GM23338 (cell line): ENCODE results near the gene WFDC6. TPM values are rescaled to one million over a fixed set of nuclear protein-coding genes. Genes with fewer than 3 reads are reported as not detected.

Source experiments
- ATAC-seq: fragments of 200-7000 bp; cut with Tn5 transposase; 3 replicates; pipeline ENCODE4 v1.9.1; 2020
- DNase-seq: peaks from one replicate; pipeline ENCODE4 v3.0.0-alpha.2; 2015; ENCODE audit warnings: low spot score
- H2AFZ ChIP-seq: fragments of 200-600 bp; sonication (generic); 2 replicates; pipeline ENCODE4 v1.8.0; 2016; ENCODE audit warnings: antibody characterized with exemption, mild to moderate bottlenecking, moderate library complexity
- H3F3A ChIP-seq: fragments of 200-600 bp; sonication (generic); replicated peaks from 2 replicates; pipeline ENCODE4 v1.8.0; 2017; ENCODE audit warnings: antibody characterized with exemption, mixed run types, low read depth
- H3K27ac ChIP-seq: fragments of 200-600 bp; sonication (generic); 2 replicates; pipeline ENCODE4 v1.6.1; 2016; ENCODE audit warnings: low read depth
- H3K27me3 ChIP-seq: fragments of 200-600 bp; sonication (generic); 2 replicates; pipeline ENCODE4 v1.8.0; 2016; ENCODE audit warnings: mild to moderate bottlenecking, mixed run types, moderate library complexity; ENCODE audit not compliant: insufficient read depth
- H3K36me3 ChIP-seq: fragments of 200-600 bp; sonication (generic); 2 replicates; pipeline ENCODE4 v1.8.0; 2016; ENCODE audit warnings: mild to moderate bottlenecking; ENCODE audit not compliant: insufficient read depth
- H3K4me1 ChIP-seq: fragments of 200-600 bp; sonication (generic); 2 replicates; pipeline ENCODE4 v1.8.0; 2016; ENCODE audit warnings: mild to moderate bottlenecking, moderate library complexity; ENCODE audit not compliant: insufficient read depth
- H3K4me2 ChIP-seq: fragments of 200-600 bp; sonication (generic); 2 replicates; pipeline ENCODE4 v1.7.1; 2017; ENCODE audit warnings: mixed run types
- H3K4me3 ChIP-seq: fragments of 200-600 bp; sonication (generic); 2 replicates; pipeline ENCODE4 v1.6.1; 2016; ENCODE audit warnings: mixed run types
- H3K79me2 ChIP-seq: fragments of 200-600 bp; sonication (generic); replicated peaks from 2 replicates; pipeline ENCODE4 v1.8.0; 2017; ENCODE audit warnings: mild to moderate bottlenecking; ENCODE audit not compliant: insufficient read depth
- H3K9me2 ChIP-seq: fragments of 200-600 bp; sonication (generic); 2 replicates; pipeline ENCODE4 v1.8.0; 2017; ENCODE audit not compliant: insufficient read depth
- H4K20me1 ChIP-seq: fragments of 200-600 bp; sonication (generic); replicated peaks from 2 replicates; pipeline ENCODE4 v1.8.0; 2017; ENCODE audit warnings: mild to moderate bottlenecking; ENCODE audit not compliant: insufficient read depth
- H3K27ac Mint-ChIP-seq: 2 replicates; pipeline ENCODE4 v1.8.0; 2020; ENCODE audit warnings: inconsistent platforms, mild to moderate bottlenecking, moderate library complexity, mixed read lengths
- H3K27me3 Mint-ChIP-seq: 3 replicates; pipeline ENCODE4 v1.8.0; 2022; ENCODE audit warnings: low read depth, mild to moderate bottlenecking, moderate library complexity, mixed read lengths, inconsistent platforms; ENCODE audit not compliant: insufficient read depth, poor library complexity
- H3K36me3 Mint-ChIP-seq: 3 replicates; pipeline ENCODE4 v1.8.0; 2021; ENCODE audit warnings: low read depth, mild to moderate bottlenecking, inconsistent platforms, moderate library complexity, mixed read lengths
- H3K4me1 Mint-ChIP-seq: 3 replicates; pipeline ENCODE4 v1.8.0; 2020; ENCODE audit warnings: mild to moderate bottlenecking, inconsistent platforms, mixed read lengths
- H3K4me3 Mint-ChIP-seq: 3 replicates; pipeline ENCODE4 v1.8.0; 2021; ENCODE audit warnings: moderate library complexity, mild to moderate bottlenecking, inconsistent platforms, mixed read lengths
- H3K9me3 Mint-ChIP-seq: 3 replicates; pipeline ENCODE4 v1.8.0; 2020; ENCODE audit warnings: moderate library complexity, mild to moderate bottlenecking, inconsistent platforms, mixed read lengths
- CREB1 ChIP-seq: fragments of 250-450 bp; sonication (Bioruptor Pico); IDR thresholded peaks from 2 replicates; pipeline ENCODE4 v1.5.0; 2020; ENCODE audit warnings: low read depth, mild to moderate bottlenecking, moderate library complexity
- EZH2 ChIP-seq: fragments of 200-600 bp; sonication (generic); IDR thresholded peaks from one replicate; pipeline ENCODE4 v1.8.0; 2017; ENCODE audit warnings: antibody characterized with exemption, mild to moderate bottlenecking, low read depth; ENCODE audit not compliant: unreplicated experiment
- NANOG ChIP-seq: IDR thresholded peaks from 2 replicates; pipeline ENCODE4 v1.6.1; 2016; ENCODE audit warnings: antibody characterized with exemption, borderline replicate concordance
- STAT1 ChIP-seq: IDR thresholded peaks from one replicate; pipeline ENCODE4 v1.6.1; 2016; ENCODE audit warnings: antibody characterized with exemption; ENCODE audit not compliant: unreplicated experiment
- ZNF114 ChIP-seq: fragments of 250-450 bp; sonication (Bioruptor Pico); IDR thresholded peaks from 2 replicates; pipeline ENCODE4 v1.5.0; 2020; ENCODE audit warnings: mild to moderate bottlenecking, moderate library complexity
- polyA plus RNA-seq: library from polyadenylated mRNA; unstranded; fragments of >200 nt; fragmentation: Nextera tagmentation; extraction: Ambion mirVana; gene quantifications from 2 replicates; pipeline ENCODE4 v1.2.1, GENCODE V29; 2016
- total RNA-seq: library from RNA; depleted of rRNA; stranded (reverse); fragments of >200 nt; shearing (Covaris generic); gene quantifications from 2 replicates; pipeline ENCODE4 v1.2.3, GENCODE V29; 2014
- TF ChIP-seq, protein P1 (sequence below): fragments of 250-450 bp; sonication (Bioruptor Pico); IDR thresholded peaks from 2 replicates; pipeline ENCODE4 v1.5.0; 2020; ENCODE audit warnings: mild to moderate bottlenecking, moderate library complexity
- TF ChIP-seq, protein P2 (sequence below): IDR thresholded peaks from 2 replicates; pipeline ENCODE4 v1.6.1; 2016; ENCODE audit warnings: antibody characterized with exemption
- TF ChIP-seq, protein P3 (sequence below): IDR thresholded peaks from one replicate; pipeline ENCODE4 v1.6.1; 2018; ENCODE audit warnings: antibody characterized with exemption; ENCODE audit not compliant: unreplicated experiment
- TF ChIP-seq, protein P4 (sequence below), 2 experiments: fragments of 200-600 bp in 1 of 2; sonication (generic) in 1 of 2; conservative IDR thresholded peaks; 2 replicates each; pipeline versions ENCODE4 v1.5.1 to v1.6.1; 2016 to 2017; ENCODE audit warnings: antibody characterized with exemption in 2 of 2, low read depth in 2 of 2, mild to moderate bottlenecking in 2 of 2, moderate library complexity in 1 of 2

The WFDC6 gene
- total and polyA plus RNA-seq, 2 experiments from 2014 or later = not detected

DNA sequence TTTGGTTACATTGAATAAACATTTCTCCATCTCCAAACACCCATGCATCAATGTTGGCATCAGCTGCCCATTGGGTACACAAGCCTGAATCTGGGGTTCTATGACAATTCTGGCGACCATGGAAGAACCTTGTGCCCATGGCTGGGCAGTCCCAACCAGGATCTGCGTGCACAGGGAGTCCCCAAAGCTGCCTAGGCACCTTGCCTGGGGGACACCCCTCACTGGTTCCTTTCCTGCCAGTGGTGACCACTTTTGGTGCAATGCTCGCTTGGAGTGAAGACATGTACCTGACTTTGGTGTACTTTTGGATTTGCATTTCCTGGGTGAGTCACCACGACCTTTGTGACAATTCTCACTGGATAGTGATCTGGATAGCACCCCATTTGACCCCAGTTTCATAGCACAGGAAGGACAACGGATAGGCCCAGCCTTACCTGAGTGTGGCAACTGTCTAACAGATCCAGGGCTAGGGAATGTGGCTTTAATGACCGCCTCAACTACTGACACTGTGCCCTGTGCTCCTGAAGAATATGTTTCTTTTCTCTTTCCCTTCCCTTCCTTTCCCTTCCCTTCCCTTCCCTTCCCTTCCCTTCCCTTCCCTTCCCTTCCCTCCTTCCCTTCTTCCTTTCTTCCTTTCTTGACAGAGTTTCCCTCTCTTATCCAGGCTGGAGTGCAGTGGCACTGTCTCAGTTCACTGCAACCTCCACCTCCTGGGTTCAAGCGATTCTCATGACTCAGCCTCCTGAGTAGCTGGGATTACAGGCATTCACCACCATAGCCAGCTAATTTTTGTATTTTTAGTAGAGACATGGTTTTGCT lies 31.0 kb downstream of the WFDC6 start (continued):
- TF ChIP-seq, protein P1, sequence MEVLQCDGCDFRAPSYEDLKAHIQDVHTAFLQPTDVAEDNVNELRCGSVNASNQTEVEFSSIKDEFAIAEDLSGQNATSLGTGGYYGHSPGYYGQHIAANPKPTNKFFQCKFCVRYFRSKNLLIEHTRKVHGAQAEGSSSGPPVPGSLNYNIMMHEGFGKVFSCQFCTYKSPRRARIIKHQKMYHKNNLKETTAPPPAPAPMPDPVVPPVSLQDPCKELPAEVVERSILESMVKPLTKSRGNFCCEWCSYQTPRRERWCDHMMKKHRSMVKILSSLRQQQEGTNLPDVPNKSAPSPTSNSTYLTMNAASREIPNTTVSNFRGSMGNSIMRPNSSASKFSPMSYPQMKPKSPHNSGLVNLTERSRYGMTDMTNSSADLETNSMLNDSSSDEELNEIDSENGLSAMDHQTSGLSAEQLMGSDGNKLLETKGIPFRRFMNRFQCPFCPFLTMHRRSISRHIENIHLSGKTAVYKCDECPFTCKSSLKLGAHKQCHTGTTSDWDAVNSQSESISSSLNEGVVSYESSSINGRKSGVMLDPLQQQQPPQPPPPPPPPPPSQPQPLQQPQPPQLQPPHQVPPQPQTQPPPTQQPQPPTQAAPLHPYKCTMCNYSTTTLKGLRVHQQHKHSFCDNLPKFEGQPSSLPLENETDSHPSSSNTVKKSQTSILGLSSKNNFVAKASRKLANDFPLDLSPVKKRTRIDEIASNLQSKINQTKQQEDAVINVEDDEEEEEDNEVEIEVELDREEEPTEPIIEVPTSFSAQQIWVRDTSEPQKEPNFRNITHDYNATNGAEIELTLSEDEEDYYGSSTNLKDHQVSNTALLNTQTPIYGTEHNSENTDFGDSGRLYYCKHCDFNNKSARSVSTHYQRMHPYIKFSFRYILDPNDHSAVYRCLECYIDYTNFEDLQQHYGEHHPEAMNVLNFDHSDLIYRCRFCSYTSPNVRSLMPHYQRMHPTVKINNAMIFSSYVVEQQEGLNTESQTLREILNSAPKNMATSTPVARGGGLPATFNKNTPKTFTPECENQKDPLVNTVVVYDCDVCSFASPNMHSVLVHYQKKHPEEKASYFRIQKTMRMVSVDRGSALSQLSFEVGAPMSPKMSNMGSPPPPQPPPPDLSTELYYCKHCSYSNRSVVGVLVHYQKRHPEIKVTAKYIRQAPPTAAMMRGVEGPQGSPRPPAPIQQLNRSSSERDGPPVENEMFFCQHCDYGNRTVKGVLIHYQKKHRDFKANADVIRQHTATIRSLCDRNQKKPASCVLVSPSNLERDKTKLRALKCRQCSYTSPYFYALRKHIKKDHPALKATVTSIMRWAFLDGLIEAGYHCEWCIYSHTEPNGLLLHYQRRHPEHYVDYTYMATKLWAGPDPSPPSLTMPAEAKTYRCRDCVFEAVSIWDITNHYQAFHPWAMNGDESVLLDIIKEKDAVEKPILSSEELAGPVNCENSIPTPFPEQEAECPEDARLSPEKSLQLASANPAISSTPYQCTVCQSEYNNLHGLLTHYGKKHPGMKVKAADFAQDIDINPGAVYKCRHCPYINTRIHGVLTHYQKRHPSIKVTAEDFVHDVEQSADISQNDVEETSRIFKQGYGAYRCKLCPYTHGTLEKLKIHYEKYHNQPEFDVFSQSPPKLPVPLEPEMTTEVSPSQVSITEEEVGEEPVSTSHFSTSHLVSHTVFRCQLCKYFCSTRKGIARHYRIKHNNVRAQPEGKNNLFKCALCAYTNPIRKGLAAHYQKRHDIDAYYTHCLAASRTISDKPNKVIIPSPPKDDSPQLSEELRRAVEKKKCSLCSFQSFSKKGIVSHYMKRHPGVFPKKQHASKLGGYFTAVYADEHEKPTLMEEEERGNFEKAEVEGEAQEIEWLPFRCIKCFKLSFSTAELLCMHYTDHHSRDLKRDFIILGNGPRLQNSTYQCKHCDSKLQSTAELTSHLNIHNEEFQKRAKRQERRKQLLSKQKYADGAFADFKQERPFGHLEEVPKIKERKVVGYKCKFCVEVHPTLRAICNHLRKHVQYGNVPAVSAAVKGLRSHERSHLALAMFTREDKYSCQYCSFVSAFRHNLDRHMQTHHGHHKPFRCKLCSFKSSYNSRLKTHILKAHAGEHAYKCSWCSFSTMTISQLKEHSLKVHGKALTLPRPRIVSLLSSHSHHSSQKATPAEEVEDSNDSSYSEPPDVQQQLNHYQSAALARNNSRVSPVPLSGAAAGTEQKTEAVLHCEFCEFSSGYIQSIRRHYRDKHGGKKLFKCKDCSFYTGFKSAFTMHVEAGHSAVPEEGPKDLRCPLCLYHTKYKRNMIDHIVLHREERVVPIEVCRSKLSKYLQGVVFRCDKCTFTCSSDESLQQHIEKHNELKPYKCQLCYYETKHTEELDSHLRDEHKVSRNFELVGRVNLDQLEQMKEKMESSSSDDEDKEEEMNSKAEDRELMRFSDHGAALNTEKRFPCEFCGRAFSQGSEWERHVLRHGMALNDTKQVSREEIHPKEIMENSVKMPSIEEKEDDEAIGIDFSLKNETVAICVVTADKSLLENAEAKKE (CRISPR knock-in tag) = no peak
- no peak for TF ChIP-seq STAT1

DNA sequence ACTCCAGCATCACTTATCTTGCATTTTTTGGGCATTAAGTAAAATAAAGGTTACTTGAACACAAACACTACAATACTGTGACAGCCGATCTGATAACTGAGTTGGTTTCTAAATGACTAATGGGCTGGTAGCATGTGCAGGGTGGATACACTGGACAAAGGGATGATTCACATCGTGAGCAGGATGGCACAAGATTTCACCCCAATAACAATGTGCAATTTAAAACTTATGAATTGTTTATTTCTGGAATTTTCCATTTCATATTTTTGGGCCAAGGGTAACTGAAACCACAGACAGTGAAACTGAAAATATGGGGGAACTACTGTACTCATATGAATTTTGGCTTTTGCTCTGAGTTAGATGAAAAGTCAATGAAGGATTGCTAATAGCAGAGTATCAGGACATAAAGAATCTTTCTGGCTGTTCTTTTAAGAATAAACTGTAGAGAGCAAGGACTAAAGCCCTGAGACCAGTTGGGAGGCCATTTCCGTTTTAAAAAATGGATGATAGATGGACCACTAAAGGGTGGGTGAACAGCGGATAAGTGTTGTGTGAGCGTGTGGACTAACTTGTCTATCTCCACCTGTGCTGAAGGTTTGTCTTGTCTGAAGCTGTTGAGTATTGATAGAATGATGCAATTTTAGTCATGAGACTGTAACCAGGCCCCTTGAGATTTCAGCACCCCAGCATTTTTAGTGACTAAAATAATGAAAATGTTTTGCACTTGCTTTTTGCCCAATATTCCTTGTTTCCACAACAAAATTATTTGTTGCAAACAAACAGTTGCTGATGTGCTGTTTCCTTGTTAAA lies 32.1 kb downstream of the WFDC6 start:
- no peaks in the 10 kb centered on the region for H4K20me1 ChIP-seq
- DNase-seq (no peak), ATAC-seq (no peak)
- H3K9me2 ChIP-seq = 0 out of 2 replicates have a peak, but pooled peaks cover 4% of the 10 kb centered on the region
- TF ChIP-seq, protein P2, sequence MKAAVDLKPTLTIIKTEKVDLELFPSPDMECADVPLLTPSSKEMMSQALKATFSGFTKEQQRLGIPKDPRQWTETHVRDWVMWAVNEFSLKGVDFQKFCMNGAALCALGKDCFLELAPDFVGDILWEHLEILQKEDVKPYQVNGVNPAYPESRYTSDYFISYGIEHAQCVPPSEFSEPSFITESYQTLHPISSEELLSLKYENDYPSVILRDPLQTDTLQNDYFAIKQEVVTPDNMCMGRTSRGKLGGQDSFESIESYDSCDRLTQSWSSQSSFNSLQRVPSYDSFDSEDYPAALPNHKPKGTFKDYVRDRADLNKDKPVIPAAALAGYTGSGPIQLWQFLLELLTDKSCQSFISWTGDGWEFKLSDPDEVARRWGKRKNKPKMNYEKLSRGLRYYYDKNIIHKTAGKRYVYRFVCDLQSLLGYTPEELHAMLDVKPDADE = no peak
- TF ChIP-seq STAT1 (no peak), ZNF114 (CRISPR knock-in tag) (no peak), EZH2 (no peak), CREB1 (CRISPR knock-in tag) (no peak), NANOG (no peak)
- TF ChIP-seq, protein P3, sequence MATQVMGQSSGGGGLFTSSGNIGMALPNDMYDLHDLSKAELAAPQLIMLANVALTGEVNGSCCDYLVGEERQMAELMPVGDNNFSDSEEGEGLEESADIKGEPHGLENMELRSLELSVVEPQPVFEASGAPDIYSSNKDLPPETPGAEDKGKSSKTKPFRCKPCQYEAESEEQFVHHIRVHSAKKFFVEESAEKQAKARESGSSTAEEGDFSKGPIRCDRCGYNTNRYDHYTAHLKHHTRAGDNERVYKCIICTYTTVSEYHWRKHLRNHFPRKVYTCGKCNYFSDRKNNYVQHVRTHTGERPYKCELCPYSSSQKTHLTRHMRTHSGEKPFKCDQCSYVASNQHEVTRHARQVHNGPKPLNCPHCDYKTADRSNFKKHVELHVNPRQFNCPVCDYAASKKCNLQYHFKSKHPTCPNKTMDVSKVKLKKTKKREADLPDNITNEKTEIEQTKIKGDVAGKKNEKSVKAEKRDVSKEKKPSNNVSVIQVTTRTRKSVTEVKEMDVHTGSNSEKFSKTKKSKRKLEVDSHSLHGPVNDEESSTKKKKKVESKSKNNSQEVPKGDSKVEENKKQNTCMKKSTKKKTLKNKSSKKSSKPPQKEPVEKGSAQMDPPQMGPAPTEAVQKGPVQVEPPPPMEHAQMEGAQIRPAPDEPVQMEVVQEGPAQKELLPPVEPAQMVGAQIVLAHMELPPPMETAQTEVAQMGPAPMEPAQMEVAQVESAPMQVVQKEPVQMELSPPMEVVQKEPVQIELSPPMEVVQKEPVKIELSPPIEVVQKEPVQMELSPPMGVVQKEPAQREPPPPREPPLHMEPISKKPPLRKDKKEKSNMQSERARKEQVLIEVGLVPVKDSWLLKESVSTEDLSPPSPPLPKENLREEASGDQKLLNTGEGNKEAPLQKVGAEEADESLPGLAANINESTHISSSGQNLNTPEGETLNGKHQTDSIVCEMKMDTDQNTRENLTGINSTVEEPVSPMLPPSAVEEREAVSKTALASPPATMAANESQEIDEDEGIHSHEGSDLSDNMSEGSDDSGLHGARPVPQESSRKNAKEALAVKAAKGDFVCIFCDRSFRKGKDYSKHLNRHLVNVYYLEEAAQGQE = no peak
- TF ChIP-seq, protein P4, sequence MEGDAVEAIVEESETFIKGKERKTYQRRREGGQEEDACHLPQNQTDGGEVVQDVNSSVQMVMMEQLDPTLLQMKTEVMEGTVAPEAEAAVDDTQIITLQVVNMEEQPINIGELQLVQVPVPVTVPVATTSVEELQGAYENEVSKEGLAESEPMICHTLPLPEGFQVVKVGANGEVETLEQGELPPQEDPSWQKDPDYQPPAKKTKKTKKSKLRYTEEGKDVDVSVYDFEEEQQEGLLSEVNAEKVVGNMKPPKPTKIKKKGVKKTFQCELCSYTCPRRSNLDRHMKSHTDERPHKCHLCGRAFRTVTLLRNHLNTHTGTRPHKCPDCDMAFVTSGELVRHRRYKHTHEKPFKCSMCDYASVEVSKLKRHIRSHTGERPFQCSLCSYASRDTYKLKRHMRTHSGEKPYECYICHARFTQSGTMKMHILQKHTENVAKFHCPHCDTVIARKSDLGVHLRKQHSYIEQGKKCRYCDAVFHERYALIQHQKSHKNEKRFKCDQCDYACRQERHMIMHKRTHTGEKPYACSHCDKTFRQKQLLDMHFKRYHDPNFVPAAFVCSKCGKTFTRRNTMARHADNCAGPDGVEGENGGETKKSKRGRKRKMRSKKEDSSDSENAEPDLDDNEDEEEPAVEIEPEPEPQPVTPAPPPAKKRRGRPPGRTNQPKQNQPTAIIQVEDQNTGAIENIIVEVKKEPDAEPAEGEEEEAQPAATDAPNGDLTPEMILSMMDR (conservative IDR thresholded peaks at IDR 0.05; ENCODE audit: low read depth in 2 of 2) = no peak
- Mint-ChIP-seq H3K9me3 (no peaks in the 10 kb centered on the region), H3K4me1 (no peaks in the 10 kb centered on the region), H3K27me3 (peaks cover 3% of the 10 kb centered on the region), H3K36me3 (no peaks in the 10 kb centered on the region), H3K27ac (no peak overlapping the region), H3K4me3 (no peak overlapping the region)
- H3K36me3 ChIP-seq = no peaks in the 10 kb centered on the region
- H2AFZ ChIP-seq = no peak overlapping the region
- no peak overlapping the region for H3K4me2 ChIP-seq
- H3K4me3 ChIP-seq = no peak overlapping the region
- no peaks in the 10 kb centered on the region for H3K4me1 ChIP-seq
- H3K27ac ChIP-seq = no peak overlapping the region
- H3K79me2 ChIP-seq = no peaks in the 10 kb centered on the region
- H3F3A ChIP-seq = no peaks in the 10 kb centered on the region
- no peaks in the 10 kb centered on the region for H3K27me3 ChIP-seq
